GM12878 (cell line): ENCODE measurements around the gene DIRAS1. TPM values are rescaled to one million over a fixed set of nuclear protein-coding genes. Genes with fewer than 3 reads are reported as not detected.

Source experiments
- CHD1 ChIP-seq: IDR thresholded peaks from 2 replicates; pipeline ENCODE4 v1.6.1; 2012; ENCODE audit warnings: low read depth, low read length, improper control_type of control experiment
- E2F4 ChIP-seq: IDR thresholded peaks from 2 replicates; pipeline ENCODE4 v1.6.1; 2012; ENCODE audit warnings: low read depth, low read length, improper control_type of control experiment
- HDGF ChIP-seq: fragments of 450-650 bp; IDR thresholded peaks from 2 replicates; pipeline ENCODE4 v1.6.1; 2016; ENCODE audit warnings: antibody characterized with exemption
- MEF2B ChIP-seq: fragments of 450-650 bp; IDR thresholded peaks from 2 replicates; pipeline ENCODE4 v1.6.1; 2018; ENCODE audit warnings: mild to moderate bottlenecking, moderate library complexity; ENCODE audit not compliant: partially characterized antibody, poor library complexity, severe bottlenecking
- MYB ChIP-seq: fragments of 150-350 bp; IDR thresholded peaks from 2 replicates; pipeline ENCODE4 v1.6.1; 2014; ENCODE audit warnings: mild to moderate bottlenecking, low read depth, low read length, borderline replicate concordance
- NFYB ChIP-seq: IDR thresholded peaks from 2 replicates; pipeline ENCODE4 v1.6.1; 2011; ENCODE audit warnings: low read depth, mild to moderate bottlenecking, low read length, improper control_type of control experiment, moderate library complexity; ENCODE audit not compliant: insufficient read depth
- NRF1 ChIP-seq: conservative IDR thresholded peaks from 2 replicates; pipeline ENCODE4 v1.6.1; 2011; ENCODE audit warnings: mild to moderate bottlenecking, low read depth, low read length, improper control_type of control experiment
- PAX5 ChIP-seq: IDR thresholded peaks from 2 replicates; pipeline ENCODE4 v1.6.1; 2011; ENCODE audit warnings: low read depth, low read length, borderline replicate concordance
- PAX8 ChIP-seq: fragments of 450-650 bp; IDR thresholded peaks from 2 replicates; pipeline ENCODE4 v1.6.1; 2017; ENCODE audit warnings: mild to moderate bottlenecking, moderate library complexity
- PML ChIP-seq: IDR thresholded peaks from 2 replicates; pipeline ENCODE4 v1.6.1; 2012; ENCODE audit warnings: low read length, inconsistent platforms
- SIX5 ChIP-seq: IDR thresholded peaks from 2 replicates; pipeline ENCODE4 v1.6.1; 2011; ENCODE audit warnings: mild to moderate bottlenecking, low read depth, low read length, moderate library complexity; ENCODE audit not compliant: severe bottlenecking
- TBL1XR1 ChIP-seq: IDR thresholded peaks from 2 replicates; pipeline ENCODE4 v1.6.1; 2012; ENCODE audit warnings: low read depth, low read length, improper control_type of control experiment
- WRNIP1 ChIP-seq: IDR thresholded peaks from 2 replicates; pipeline ENCODE4 v1.6.1; 2011; ENCODE audit warnings: low read depth, low read length, improper control_type of control experiment, borderline replicate concordance
- ZBTB40 ChIP-seq: fragments of 450-650 bp; IDR thresholded peaks from 2 replicates; pipeline ENCODE4 v1.6.1; 2016; ENCODE audit warnings: mild to moderate bottlenecking, moderate library complexity, borderline replicate concordance
- ZNF274 ChIP-seq: IDR thresholded peaks from one replicate; pipeline ENCODE4 v1.8.0; 2011; ENCODE audit not compliant: insufficient read length, insufficient read depth
- ZNF592 ChIP-seq: fragments of 450-650 bp; IDR thresholded peaks from 2 replicates; pipeline ENCODE4 v1.6.1; 2017; ENCODE audit warnings: mild to moderate bottlenecking, moderate library complexity
- polyA plus RNA-seq, 11 experiments: library from polyadenylated mRNA; depleted of rRNA in 4 of 11; unstranded in 6 of 11; stranded (reverse) in 5 of 11; fragments of >200 nt; fragmentation: Nextera tagmentation in 4 of 11; fragmentation: Illumina TruSeq in 1 of 11; extraction: Ambion mirVana in 4 of 11; extraction: Trizol in 1 of 11; gene quantifications; 1 replicate in 1 of 11; 2 replicates in 10 of 11; pipeline versions ENCODE4 v1.2.1 to v1.2.3, GENCODE V29; 2011 to 2016; ENCODE audit warnings: inconsistent platforms in 2 of 11, missing spikeins in 2 of 11, low read depth in 1 of 11
- total RNA-seq, 4 experiments: library from RNA; depleted of rRNA in 3 of 4; stranded (reverse); fragments of >200 nt in 3 of 4; fragmentation: Illumina TruSeq in 1 of 4; extraction: Trizol in 1 of 4; gene quantifications; 2 replicates each; pipeline versions ENCODE4 v1.2.1 to v1.2.3, GENCODE V29; 2013 to 2021

Gene DIRAS1
- total and polyA plus RNA-seq, 10 of the 15 experiments (the other 5 are each of a cell fraction or from before 2014, with no cell fraction given) = 0.04 to 0.18 (median 0.08) TPM; not detected in 3

- TF ChIP-seq ZBTB40 (peak; percentile 98), ZNF274 (no peak), E2F4 (peak; percentile 41; the same call in 1 of the 2 replicates), MEF2B (no peak), PML (no peak), PAX5 (no peak), ZNF592 (0 out of 2 replicates have a peak, but pooled peaks have one; percentile 16), WRNIP1 (0 out of 2 replicates have a peak, but pooled peaks have one; percentile 66), SIX5 (peak; percentile 75), HDGF (no peak), MYB (no peak), TBL1XR1 (peak; percentile 77; the same call in 1 of the 2 replicates), CHD1 (no peak), NFYB (peak; percentile 82), PAX8 (no peak), NRF1 (no peak)
Measured at GRCh38 chr19:2739602-2740313, 18.6 kb upstream of the DIRAS1 start, which contains the start of gene SLC39A3 (continued).
